Measurements from ENCODE around the gene NDUFS2. TPM values are rescaled to one million over a fixed set of nuclear protein-coding genes. Genes with fewer than 3 reads are reported as not detected.

NDUFS2 gene
- total RNA-seq, 1 donor from 2014 or later: 107 TPM

DNA sequence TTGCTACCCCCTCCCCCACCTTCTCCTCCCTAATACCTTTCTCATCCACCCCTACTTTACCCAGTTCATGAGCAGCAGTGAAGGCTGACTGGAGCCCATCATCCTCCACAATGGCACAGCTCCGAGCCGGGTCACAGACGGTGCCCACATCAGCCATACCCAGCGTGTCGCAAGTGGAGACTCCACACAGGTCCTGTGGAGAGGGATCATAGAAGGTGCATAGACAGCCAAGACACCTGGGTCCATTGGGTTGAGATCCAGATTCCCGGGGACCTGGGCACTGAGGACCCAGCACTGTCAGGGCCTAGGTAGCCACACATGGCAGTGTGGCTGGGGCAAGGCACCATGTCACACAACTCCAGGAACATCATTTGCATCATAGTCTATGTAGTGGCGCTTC is 6.1 kb upstream of the NDUFS2 start:
- Histone ChIP-seq H3K27ac (peak overlapping the region; percentile 24 to 30), H3K36me3 (no peaks in the 10 kb centered on the region), H3K4me3 (peak overlapping the region in 1 of 2 donors; percentile 30), H3K9me3 (no peaks in the 10 kb centered on the region), H3K27me3 (no peaks in the 10 kb centered on the region), H3K4me1 (peaks cover 3 to 16% of the 10 kb centered on the region in 2 donors)
- no peak for DNase-seq (ENCODE audit: low spot score in 2 of 2)
- TF ChIP-seq, protein P1, sequence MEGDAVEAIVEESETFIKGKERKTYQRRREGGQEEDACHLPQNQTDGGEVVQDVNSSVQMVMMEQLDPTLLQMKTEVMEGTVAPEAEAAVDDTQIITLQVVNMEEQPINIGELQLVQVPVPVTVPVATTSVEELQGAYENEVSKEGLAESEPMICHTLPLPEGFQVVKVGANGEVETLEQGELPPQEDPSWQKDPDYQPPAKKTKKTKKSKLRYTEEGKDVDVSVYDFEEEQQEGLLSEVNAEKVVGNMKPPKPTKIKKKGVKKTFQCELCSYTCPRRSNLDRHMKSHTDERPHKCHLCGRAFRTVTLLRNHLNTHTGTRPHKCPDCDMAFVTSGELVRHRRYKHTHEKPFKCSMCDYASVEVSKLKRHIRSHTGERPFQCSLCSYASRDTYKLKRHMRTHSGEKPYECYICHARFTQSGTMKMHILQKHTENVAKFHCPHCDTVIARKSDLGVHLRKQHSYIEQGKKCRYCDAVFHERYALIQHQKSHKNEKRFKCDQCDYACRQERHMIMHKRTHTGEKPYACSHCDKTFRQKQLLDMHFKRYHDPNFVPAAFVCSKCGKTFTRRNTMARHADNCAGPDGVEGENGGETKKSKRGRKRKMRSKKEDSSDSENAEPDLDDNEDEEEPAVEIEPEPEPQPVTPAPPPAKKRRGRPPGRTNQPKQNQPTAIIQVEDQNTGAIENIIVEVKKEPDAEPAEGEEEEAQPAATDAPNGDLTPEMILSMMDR (IDR thresholded peaks at IDR 0.05): no peak
- intact Hi-C loops (cut with DNase I): no loop called here

DNA sequence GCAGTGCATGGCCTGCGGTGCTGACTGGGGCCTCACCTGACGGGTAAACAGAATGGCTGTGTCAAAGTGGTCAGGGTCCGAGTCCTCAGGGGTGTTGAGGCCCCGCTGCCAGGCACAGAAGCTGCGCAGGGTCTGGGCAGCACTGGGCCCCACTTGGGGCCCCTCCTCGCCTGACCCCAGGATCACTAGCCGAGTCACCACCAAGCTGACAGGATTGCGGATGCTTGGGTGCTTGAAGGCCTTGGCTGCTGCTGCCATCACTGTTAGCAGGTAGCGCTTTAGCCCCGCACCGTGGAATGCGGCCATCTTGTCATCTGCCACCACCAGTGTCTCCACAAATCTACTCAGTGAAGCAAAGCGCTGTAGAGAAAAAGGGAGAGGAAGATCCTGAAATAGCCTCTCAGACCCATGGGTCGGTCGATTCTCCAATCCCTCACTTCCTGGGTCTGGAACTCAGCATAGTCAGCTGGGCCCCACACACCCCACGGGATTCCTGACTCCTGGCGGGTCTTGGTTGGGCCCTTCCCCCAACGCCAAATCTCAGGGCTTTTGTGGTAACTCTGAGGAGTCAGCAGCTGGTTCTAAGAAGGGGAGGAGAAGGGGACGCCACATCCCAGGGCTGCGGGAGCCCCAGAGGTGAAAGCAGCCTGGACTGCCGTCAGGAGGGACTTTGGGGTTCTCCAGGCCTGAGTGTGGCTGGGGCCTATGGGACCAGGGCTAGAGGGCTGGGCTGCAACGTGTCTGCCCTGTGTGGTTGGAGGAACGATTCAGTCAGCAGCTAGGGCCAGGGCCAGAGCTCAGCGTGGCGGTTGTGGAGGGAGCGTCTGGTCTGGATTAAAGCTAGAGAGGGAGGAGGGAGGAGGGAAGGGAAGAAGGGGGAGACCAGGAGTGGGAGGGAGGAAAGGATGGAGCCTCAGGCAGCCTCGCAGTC is 5.4 kb upstream of the NDUFS2 start:
- H3K4me1 ChIP-seq: peaks cover 3 to 22% of the 10 kb centered on the region in 2 donors
- TF ChIP-seq, protein P1 (IDR thresholded peaks at IDR 0.05): no peak
- H3K9me3 ChIP-seq: no peaks in the 10 kb centered on the region
- no peaks in the 10 kb centered on the region for H3K36me3 ChIP-seq
- intact Hi-C loops (cut with DNase I): no loop called here
- no peaks in the 10 kb centered on the region for H3K27me3 ChIP-seq
- H3K4me3 ChIP-seq: peak overlapping the region; percentile 30 to 51
- peak overlapping the region; percentile 24 to 97 for H3K27ac ChIP-seq
- no peak for DNase-seq (ENCODE audit: low spot score in 2 of 2)

DNA sequence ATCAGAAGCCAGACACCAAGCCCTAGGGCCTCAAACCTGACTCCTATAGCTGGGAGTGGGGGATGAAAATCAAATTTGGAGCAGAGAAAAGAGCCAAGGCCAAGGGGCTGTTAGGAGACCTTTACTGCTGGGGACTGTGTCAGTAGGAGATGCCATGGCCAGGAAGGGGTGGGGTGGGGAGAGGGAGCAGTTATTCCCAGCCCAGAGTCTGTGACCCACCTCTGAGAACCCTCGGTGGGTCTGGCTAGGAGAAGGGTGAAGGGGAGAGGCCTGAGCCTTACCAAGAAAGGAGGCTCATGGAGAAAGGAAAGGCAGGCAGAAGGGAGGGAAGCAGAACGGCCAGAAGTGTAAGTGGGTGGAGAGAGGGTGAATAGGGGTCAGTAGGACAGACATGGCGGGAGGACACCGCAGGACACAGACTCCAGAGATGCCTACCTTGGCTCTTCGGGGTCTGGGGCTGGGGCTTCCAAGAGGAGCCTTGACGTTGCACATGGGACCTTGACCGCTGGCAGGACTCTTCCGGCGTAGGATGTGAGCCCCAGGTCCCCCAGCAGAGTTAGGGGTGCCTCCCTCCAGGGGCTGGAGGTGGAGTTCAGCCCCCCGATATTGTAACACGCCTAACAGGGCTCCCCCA is 4.5 kb upstream of the NDUFS2 start:
- Histone ChIP-seq H3K9me3 (no peaks in the 10 kb centered on the region), H3K27me3 (no peaks in the 10 kb centered on the region), H3K36me3 (no peaks in the 10 kb centered on the region), H3K4me1 (peaks cover 3 to 22% of the 10 kb centered on the region in 2 donors), H3K4me3 (peak overlapping the region; percentile 47 to 51), H3K27ac (peak overlapping the region; percentile 92 to 97)
- intact Hi-C loops (cut with DNase I): no loop called here
- DNase-seq (ENCODE audit: low spot score in 2 of 2): no peak
- TF ChIP-seq, protein P1 (IDR thresholded peaks at IDR 0.05): no peak

DNA sequence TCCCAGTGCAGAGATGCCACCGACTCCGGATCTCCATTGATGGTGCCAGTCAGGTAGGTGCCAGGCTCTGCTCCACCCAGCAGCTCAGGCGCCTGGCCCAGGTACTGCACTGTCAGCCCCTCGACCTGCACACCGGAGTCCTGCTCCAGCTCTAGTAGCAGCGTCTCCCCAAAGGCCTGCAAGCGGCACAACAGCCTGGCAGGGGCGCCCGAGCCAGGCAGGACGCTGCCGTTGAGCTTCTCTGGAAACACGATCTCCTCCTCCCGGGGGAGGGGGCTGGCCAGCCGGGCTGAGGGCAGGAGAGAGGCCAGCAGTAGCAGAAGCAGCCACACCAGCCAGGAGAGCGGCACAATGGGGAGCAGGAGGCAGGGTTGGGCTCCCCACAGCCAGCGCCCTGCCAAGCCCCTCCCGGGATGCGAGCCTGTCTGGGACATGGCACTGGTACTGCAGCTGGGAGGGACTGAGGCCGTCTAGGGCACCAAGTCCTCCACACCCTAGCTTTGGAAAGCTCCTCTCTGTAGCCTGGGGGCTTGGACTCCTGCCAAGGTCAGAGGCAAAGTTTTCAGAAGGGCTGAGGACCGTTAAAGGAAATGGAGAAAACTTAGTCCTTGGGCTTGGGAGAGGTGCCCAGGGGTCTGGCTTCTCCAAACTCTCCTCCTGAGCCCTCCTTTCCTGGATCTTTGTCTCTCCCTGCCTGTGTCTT is 3.8 kb upstream of the NDUFS2 start:
- peak overlapping the region; percentile 92 to 97 for H3K27ac ChIP-seq
- no peaks in the 10 kb centered on the region for H3K27me3 ChIP-seq
- H3K4me1 ChIP-seq: peaks cover 8 to 29% of the 10 kb centered on the region in 2 donors
- H3K9me3 ChIP-seq: no peaks in the 10 kb centered on the region
- TF ChIP-seq, protein P1 (IDR thresholded peaks at IDR 0.05): no peak
- intact Hi-C loops (cut with DNase I): no loop called here
- H3K36me3 ChIP-seq: no peaks in the 10 kb centered on the region
- peak overlapping the region; percentile 47 to 51 for H3K4me3 ChIP-seq
- no peak for DNase-seq (ENCODE audit: low spot score in 2 of 2)

DNA sequence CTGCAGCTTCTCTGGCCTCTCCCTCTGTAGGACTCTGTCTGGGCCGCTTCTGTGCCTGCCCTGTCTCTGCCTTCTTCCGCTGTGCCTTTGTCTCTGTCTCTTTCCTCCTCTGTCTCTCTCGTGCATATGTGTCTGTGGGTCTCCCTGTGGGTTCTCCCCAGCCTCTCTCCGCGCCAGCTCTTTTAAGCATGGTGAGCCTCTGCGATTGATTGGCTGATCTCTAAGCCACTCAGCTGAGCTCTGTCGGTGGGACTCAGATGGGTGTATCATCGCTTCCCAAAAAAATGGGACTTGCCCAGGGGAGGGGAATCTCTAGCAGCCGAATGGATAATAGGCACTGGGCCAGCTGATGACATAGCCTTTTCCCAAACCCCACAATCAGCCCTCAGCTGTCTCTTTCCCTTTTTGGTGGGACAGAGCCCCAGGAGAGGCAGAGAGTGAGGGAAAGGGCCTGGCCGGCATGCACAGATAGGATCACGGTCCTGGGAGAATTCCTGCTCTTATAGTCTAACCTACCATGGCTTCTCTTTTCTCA is 3.2 kb upstream of the NDUFS2 start, which contains the start of gene ADAMTS4:
Gene ADAMTS4 (minus strand): TSS at position 158 of the 535 bp plus-strand sequence. CDS start 427 bp downstream, outside the sequence.
- Histone ChIP-seq H3K4me1 (peaks cover 8 to 32% of the 10 kb centered on the region in 2 donors), H3K27me3 (no peaks in the 10 kb centered on the region), H3K4me3 (peak within 1 kb of the TSS; percentile 47 to 51), H3K9me3 (no peaks in the 10 kb centered on the region), H3K36me3 (no peaks in the 10 kb centered on the region), H3K27ac (peak within 1 kb of the TSS; percentile 92 to 97)
- intact Hi-C loops (cut with DNase I): no loop called here
- TF ChIP-seq, protein P1 (IDR thresholded peaks at IDR 0.05): no peak
- peak in 1 of 2 donors; percentile 86 for DNase-seq (ENCODE audit: low spot score in 2 of 2)

Measured in ascending aorta (tissue), 2 donors.